GM18861 (cell line): Measurements from ENCODE around the gene PRDX3.
"Not testable (repeated sequence)": the region's sequence is repeated elsewhere in the genome, so short reads cannot be mapped to it uniquely, and the experiment has no call there.

ENCODE experiments used
- ATAC-seq: cut with Tn5 transposase; IDR thresholded peaks from one replicate; pipeline ENCODE4 v1.9.1; 2021; ENCODE audit not compliant: unreplicated experiment

Gene PRDX3

GRCh38 chr10:119206603-119207365 lies 28.2 kb upstream of the PRDX3 start:
- peak; percentile 36 for ATAC-seq

- ATAC-seq: peak; percentile 4
These were observed 27.4 kb upstream of the PRDX3 start for GRCh38 chr10:119205894-119206602.

GRCh38 chr10:119203006-119203405 lies 24.4 kb upstream of the PRDX3 start:
- no peak for ATAC-seq

GRCh38 chr10:119201233-119201632 lies 22.6 kb upstream of the PRDX3 start:
- ATAC-seq: no peak

- no peak for ATAC-seq
These were observed 20.8 kb upstream of the PRDX3 start for GRCh38 chr10:119199231-119199992.

GRCh38 chr10:119198438-119198837 lies 19.8 kb upstream of the PRDX3 start:
- no peak for ATAC-seq

- ATAC-seq: no peak
These were observed 19.3 kb upstream of the PRDX3 start for GRCh38 chr10:119197921-119198320.

GRCh38 chr10:119191881-119192280 lies 13.3 kb upstream of the PRDX3 start:
- ATAC-seq: no peak

GRCh38 chr10:119190954-119191785 lies 12.6 kb upstream of the PRDX3 start:
- ATAC-seq: no peak

- no peak for ATAC-seq
These were observed 11.7 kb upstream of the PRDX3 start for GRCh38 chr10:119190353-119190752.

GRCh38 chr10:119189811-119190282 lies 11.2 kb upstream of the PRDX3 start:
- ATAC-seq: no peak

- ATAC-seq: no peak
These were observed 5.2 kb upstream of the PRDX3 start for GRCh38 chr10:119183664-119184412.

- ATAC-seq: not testable (repeated sequence)
These were observed 2.3 kb upstream of the PRDX3 start for GRCh38 chr10:119180850-119181400.

GRCh38 chr10:119177708-119178371 lies 772 bp downstream of the PRDX3 start:
- peak; percentile 4 for ATAC-seq

- ATAC-seq: no peak
These were observed 2.4 kb downstream of the PRDX3 start for GRCh38 chr10:119176166-119176565.

- no peak for ATAC-seq
These were observed 4.5 kb downstream of the PRDX3 start for GRCh38 chr10:119174109-119174508.

GRCh38 chr10:119167041-119167440 lies 11.6 kb downstream of the PRDX3 start:
- ATAC-seq: no peak

- no peak for ATAC-seq
These were observed 12.0 kb downstream of the PRDX3 start for GRCh38 chr10:119166564-119166963.

GRCh38 chr10:119166118-119166500 lies 12.5 kb downstream of the PRDX3 start:
- ATAC-seq: no peak
